Measurements from ENCODE around the gene IMPACT.

The IMPACT gene, protein sequence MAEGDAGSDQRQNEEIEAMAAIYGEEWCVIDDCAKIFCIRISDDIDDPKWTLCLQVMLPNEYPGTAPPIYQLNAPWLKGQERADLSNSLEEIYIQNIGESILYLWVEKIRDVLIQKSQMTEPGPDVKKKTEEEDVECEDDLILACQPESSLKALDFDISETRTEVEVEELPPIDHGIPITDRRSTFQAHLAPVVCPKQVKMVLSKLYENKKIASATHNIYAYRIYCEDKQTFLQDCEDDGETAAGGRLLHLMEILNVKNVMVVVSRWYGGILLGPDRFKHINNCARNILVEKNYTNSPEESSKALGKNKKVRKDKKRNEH

GRCh38 chr18:24426398-24427294 lies at the start of gene IMPACT:
TSS of gene IMPACT (plus strand) at chr18:24426670. CDS start at chr18:24426757, 87 bp downstream.
- DNase-seq: peak; percentile 82 to 89

DNA sequence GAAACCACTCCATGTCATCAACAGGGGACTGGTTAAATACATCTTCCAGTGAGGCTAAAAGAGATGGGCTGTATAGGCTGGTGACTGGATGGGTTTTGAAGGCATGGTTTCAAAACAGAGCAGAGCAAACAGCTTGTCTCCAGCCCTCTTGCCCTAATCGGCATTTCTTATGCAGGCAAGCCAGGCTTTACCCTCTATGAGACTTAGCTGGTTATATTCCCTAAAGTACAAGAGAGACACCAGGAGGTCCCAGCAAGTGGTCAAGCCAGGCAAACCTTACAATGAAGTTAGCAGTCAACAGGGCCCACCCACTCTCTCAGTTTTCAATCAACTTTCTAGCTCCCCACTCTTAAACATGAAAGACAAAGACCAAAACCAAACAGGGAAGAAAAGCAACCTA lies 47.9 kb upstream of the IMPACT start:
- DNase-seq: no peak

GRCh38 chr18:24380163-24380747 lies 46.2 kb upstream of the IMPACT start:
- no peak for DNase-seq

- no peak for DNase-seq
Observed at GRCh38 chr18:24381126-24381525, 45.3 kb upstream of the IMPACT start.

- DNase-seq: no peak
Observed at GRCh38 chr18:24386681-24387080, 39.8 kb upstream of the IMPACT start.

GRCh38 chr18:24388957-24389356 lies 37.5 kb upstream of the IMPACT start:
- DNase-seq: no peak

DNA sequence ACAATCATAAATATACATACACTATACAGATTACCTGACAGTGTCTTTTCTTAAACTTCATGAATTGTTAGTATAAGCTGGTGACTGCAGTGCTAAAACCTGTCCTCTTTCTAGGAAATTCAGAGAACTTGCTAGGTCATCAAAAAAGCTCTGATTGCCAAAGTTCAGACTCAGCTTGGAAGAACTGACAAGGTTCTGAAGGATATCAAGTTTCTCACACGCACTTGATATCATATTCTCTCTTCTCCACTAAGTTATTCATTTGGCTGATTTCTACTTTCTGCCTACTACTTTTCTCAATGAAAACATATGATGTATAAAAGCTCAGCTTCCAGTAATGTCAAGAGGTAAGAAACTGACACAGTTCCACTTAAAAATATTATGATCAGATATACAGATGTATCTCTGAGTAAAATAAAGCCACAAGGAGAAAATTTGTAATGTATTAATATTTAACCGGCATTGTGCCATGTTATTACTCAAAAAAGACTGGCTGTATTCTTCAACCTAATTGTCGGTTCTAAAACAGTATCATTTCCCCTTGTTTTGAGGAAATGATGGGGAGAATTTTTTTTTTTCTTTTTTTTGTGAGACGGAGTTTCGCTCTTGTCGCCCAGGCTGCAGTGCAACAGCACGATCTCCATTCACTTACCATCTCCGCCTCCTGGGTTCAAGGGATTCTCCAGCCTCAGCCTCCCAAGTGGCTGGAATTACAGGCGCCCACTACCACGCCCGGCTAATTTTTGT lies 31.2 kb upstream of the IMPACT start:
- DNase-seq: no peak

DNA sequence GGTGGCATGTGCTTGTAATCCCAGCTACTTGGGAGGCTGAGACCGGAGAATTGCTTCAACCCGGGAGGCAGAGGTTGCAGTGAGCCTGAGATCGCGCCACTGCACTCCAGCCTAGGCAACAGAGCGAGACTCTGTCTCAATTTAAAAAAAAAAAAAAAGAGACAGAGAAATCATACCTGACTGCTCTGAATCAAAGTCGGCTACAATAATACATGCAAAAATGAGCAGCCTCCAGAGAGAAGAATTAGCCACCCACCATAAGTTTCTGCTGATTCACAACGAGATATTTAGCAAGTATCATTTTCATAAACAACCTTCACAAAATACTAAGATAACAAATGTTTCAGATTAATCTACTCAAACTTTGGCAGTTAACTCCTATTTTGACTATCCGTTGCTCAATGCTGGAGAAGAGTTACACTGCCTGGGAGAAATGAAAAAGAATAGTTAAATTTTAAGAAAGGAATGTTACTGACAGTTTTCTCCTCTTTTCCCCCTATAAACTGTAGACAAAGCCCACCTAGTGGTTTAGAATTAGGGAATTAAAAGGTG lies 30.3 kb upstream of the IMPACT start:
- DNase-seq: no peak

- peak; percentile 55 to 73 for DNase-seq
Observed at GRCh38 chr18:24397131-24397693, 29.3 kb upstream of the IMPACT start.

GRCh38 chr18:24397694-24398368 lies 28.6 kb upstream of the IMPACT start, which contains the start of gene OSBPL1A:
TSS of gene OSBPL1A (minus strand) at chr18:24397824. CDS start at chr18:24377533, 20,291 bp downstream.
- peak; percentile 82 to 89 for DNase-seq

GRCh38 chr18:24398540-24398939 lies 27.9 kb upstream of the IMPACT start:
- DNase-seq: no peak

DNA sequence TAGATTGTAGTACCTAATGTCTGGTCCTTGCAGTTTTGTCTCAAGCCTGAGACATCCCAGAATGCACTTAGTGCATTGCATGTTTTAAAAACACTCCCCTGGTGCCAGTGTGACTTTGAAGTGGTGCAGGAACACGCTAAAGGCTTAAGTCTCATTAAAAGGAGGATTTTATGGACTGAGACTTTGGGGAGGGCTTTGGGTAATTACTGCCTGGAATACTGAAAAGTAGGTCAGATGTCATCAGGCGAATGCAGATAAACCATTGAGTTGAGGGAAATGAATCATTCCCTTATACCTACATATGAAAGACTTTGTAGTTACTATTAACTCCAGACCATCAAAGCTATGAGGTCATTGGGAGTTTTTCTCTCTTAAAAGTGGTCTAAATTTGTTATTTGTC lies 25.9 kb upstream of the IMPACT start:
- no peak for DNase-seq

- DNase-seq: no peak
Observed at GRCh38 chr18:24402209-24402785, 24.2 kb upstream of the IMPACT start.

- no peak for DNase-seq
Observed at GRCh38 chr18:24403076-24403475, 23.4 kb upstream of the IMPACT start.

DNA sequence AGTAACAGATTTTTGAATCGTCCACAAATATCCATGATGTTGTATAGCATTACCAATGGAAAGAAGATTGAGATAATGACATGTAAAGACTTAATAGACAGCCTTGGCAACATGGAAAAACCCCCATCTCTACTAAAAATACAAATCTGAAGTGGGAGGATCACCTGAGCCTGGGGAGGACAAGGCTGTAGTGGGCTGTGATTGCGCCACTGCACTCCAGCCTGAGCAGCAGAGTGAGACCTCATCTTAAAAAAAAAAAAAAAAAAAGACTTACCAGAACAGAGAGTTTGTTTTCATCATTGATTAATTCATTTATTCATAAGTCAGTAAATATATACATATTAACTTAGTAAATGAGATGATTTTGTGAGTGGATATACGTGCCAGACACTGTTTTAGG lies 21.9 kb upstream of the IMPACT start:
- no peak for DNase-seq

- DNase-seq: no peak
Observed at GRCh38 chr18:24408496-24408895, 18.0 kb upstream of the IMPACT start.

DNA sequence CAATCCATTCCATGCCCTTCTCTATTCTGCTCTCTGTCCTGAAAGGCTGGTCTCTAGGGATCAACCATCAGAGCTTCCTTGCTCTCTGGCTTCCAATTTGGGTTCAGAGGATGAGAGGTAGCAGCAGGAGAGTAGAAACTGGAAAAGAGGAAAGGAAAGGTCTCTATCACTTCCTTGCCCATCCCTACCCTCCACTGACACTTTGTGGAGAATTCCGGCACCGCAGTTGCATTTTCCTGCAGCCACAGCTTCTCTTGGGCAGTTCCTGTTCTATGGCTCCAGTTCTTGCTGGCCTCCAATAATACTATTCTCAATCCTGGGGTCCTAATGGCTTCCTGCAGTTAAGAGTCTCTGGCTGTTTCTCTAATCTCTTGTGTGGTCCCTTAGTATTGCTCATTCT lies 13.3 kb upstream of the IMPACT start:
- no peak for DNase-seq

GRCh38 chr18:24414349-24415003 lies 12.0 kb upstream of the IMPACT start:
- no peak for DNase-seq

DNA sequence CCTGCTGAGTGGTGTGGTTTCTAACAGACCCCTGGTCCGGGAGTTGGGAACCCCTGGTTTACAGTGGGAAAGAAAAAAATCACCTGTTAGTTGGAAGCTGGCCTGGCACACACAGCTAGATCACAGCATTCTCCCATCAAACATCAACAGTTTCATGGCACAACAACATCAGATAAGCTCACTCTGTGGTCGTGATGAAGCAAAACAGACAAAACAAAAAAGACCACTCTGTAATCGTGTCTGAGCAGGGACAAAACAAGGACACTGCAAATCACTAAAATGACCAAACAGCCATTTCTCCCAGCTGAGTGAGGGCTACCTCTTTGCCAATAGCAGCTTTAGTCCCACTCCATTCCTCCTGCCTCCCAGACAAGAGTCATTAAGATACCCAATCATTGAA lies 9.0 kb upstream of the IMPACT start:
- DNase-seq: no peak

GRCh38 chr18:24420551-24420950 lies 5.9 kb upstream of the IMPACT start:
- DNase-seq: no peak

- no peak for DNase-seq
Observed at GRCh38 chr18:24421831-24422230, 4.6 kb upstream of the IMPACT start.

Data from SHP77 (cell line).